Transverse colon (tissue), 4 donors: ENCODE data around the gene CCDC88C. TPM values are rescaled to one million over a fixed set of nuclear protein-coding genes. Genes with fewer than 3 reads are reported as not detected.

Experiments
- DNase-seq: peaks from one replicate; pipeline ENCODE4 v3.0.0-alpha.2; 2019
- H3K27ac ChIP-seq, 4 donors: fragments of 200-600 bp; sonication (generic); 2 replicates each; pipeline ENCODE4 v1.5.1; 2016 to 2018; ENCODE audit warnings: inconsistent platforms in 4 of 4
- H3K27me3 ChIP-seq: fragments of 200-600 bp; sonication (generic); 2 replicates; pipeline ENCODE4 v1.5.1; 2017; ENCODE audit warnings: inconsistent platforms
- H3K36me3 ChIP-seq, 4 donors: fragments of 200-600 bp; sonication (generic); 2 replicates each; pipeline ENCODE4 v1.5.1; 2017 to 2019; ENCODE audit warnings: inconsistent platforms in 4 of 4
- H3K4me1 ChIP-seq, 4 donors: fragments of 200-600 bp; sonication (generic); 2 replicates each; pipeline ENCODE4 v1.5.1; 2017 to 2020; ENCODE audit warnings: inconsistent platforms in 4 of 4
- H3K4me3 ChIP-seq, 4 donors: fragments of 200-600 bp; sonication (generic); 1 replicate in 1 of 4; 2 replicates in 3 of 4; pipeline versions ENCODE4 v1.5.1 to v1.6.1; 2017 to 2019; ENCODE audit warnings: inconsistent platforms in 4 of 4
- H3K9me3 ChIP-seq, 2 donors: fragments of 200-600 bp; sonication (generic); 2 replicates each; pipeline ENCODE4 v1.5.1; 2017 to 2019; ENCODE audit warnings: inconsistent platforms in 2 of 2
- CTCF ChIP-seq, 5 experiments: fragments of 200-600 bp in 3 of 5; fragments of 450-650 bp in 2 of 5; sonication (generic) in 3 of 5; IDR thresholded peaks; 1 replicate in 2 of 5; 2 replicates in 3 of 5; pipeline ENCODE4 v1.5.1; 2016 to 2017; ENCODE audit warnings: antibody characterized with exemption in 5 of 5, inconsistent platforms in 3 of 5, mild to moderate bottlenecking in 2 of 5, moderate library complexity in 1 of 5
- EP300 ChIP-seq: sonication (generic); formaldehyde crosslinking; IDR thresholded peaks from one replicate; pipeline ENCODE4 v1.6.1; 2017; ENCODE audit warnings: antibody characterized with exemption, low read depth
- POLR2A ChIP-seq: fragments of 450-650 bp; IDR thresholded peaks from one replicate; pipeline ENCODE4 v1.6.1; 2016; ENCODE audit warnings: antibody characterized with exemption, mild to moderate bottlenecking, moderate library complexity
- POLR2AphosphoS5 ChIP-seq, 3 donors: sonication (generic); formaldehyde crosslinking; IDR thresholded peaks; one replicate each; pipeline ENCODE4 v1.6.1; 2016; ENCODE audit warnings: antibody characterized with exemption in 3 of 3
- WGBS, 2 donors: methylation state at CpG; one replicate each; pipeline ENCODE4 v1.1.5; 2018; ENCODE audit warnings: low coverage in 1 of 2; 5-methylcytosine and 5-hydroxymethylcytosine counted together
- in situ Hi-C, 4 donors: fragments of 200-750 bp; cut with MboI; loops; one replicate each; pipeline versions ENCODE4 v1.15.0 to v1.15.1; 2017; ENCODE audit warnings: low sequenced_read_pairs in 3 of 4, low pct_ligation_motif_present in 1 of 4, low pct_unique_long_range_greater_than_20kb in 1 of 4
- intact Hi-C: fragments of 100-400 bp; cut with DNase I; formaldehyde crosslinking; loops from one replicate; pipeline ENCODE4 v1.15.1; 2023; ENCODE audit warnings: low total_unique reads
- total RNA-seq, 4 donors: library from RNA; depleted of rRNA; stranded (reverse); fragments of >200 nt; gene quantifications; one replicate each; pipeline ENCODE4 v1.1.0, GENCODE V29; 2016

CCDC88C gene
- total RNA-seq, 4 donors from 2014 or later, result 29.5 to 171 (median 60.3) TPM

- peak; percentile 48 for DNase-seq
- H3K27ac ChIP-seq, result peak overlapping the region; percentile 52 to 66 (median 60)
- peak overlapping the region in 1 of 4 donors; percentile 23 for H3K4me3 ChIP-seq
- peaks cover 0 to 22% (median 7%) of the 10 kb centered on the region in 4 donors for H3K4me1 ChIP-seq
- TF ChIP-seq CTCF (IDR thresholded peaks at IDR 0.05), result no peak
- no peak for TF ChIP-seq POLR2A
- TF ChIP-seq POLR2AphosphoS5 (IDR thresholded peaks at IDR 0.05), result no peak
- TF ChIP-seq EP300, result no peak
- no peaks in the 10 kb centered on the region for H3K27me3 ChIP-seq
- H3K9me3 ChIP-seq, result no peaks in the 10 kb centered on the region
- no peaks in the 10 kb centered on the region for H3K36me3 ChIP-seq
- 80 to 84% methylated on average over 7 to 8 of the region's 9 CpGs for WGBS, 2 donors
- intact Hi-C loops (no loop called here), in situ Hi-C loops (no loop called here)
These were observed 172.6 kb downstream of the CCDC88C start for GRCh38 chr14:91245029-91245428.

- Histone ChIP-seq H3K9me3 (no peaks in the 10 kb centered on the region), H3K27me3 (no peaks in the 10 kb centered on the region), H3K4me3 (peak within 1 kb of the TSS in 1 of 4 donors; percentile 23), H3K4me1 (peaks cover 0 to 22% (median 5%) of the 10 kb centered on the region in 4 donors), H3K27ac (peak within 1 kb of the TSS; percentile 58 to 66 (median 62)), H3K36me3 (no peaks in the 10 kb centered on the region)
- TF ChIP-seq CTCF (IDR thresholded peaks at IDR 0.05) (no peak), EP300 (no peak), POLR2A (no peak), POLR2AphosphoS5 (IDR thresholded peaks at IDR 0.05) (no peak)
- intact Hi-C loops (no loop called here), in situ Hi-C loops (no loop called here)
- DNase-seq, result peak; percentile 22
- 52% methylated on average over 11 of the region's 12 CpGs; no CpG with 5 or more reads in 1 of the 2 donors for WGBS, 2 donors
These were observed 173.1 kb downstream of the CCDC88C start, which contains the start of gene GPR68 for GRCh38 chr14:91244501-91244901. TSS of gene GPR68 (minus strand) at chr14:91244704. CDS start at chr14:91235050, 9,654 bp downstream.

- Histone ChIP-seq H3K4me1 (peaks cover 0 to 22% (median 5%) of the 10 kb centered on the region in 4 donors), H3K36me3 (no peaks in the 10 kb centered on the region), H3K27ac (peak overlapping the region; percentile 33 to 66 (median 60)), H3K9me3 (no peaks in the 10 kb centered on the region), H3K27me3 (no peaks in the 10 kb centered on the region), H3K4me3 (no peak overlapping the region)
- intact Hi-C loops (no loop called here), in situ Hi-C loops (no loop called here)
- 67% methylated on average over 6 of the region's 6 CpGs; no CpG with 5 or more reads in 1 of the 2 donors for WGBS, 2 donors
- TF ChIP-seq POLR2AphosphoS5 (IDR thresholded peaks at IDR 0.05), result no peak
- no peak for TF ChIP-seq EP300
- DNase-seq, result no peak
These were observed 174.5 kb downstream of the CCDC88C start for GRCh38 chr14:91243074-91243471.

- intact Hi-C loops, result no loop called here
- H3K9me3 ChIP-seq, result no peaks in the 10 kb centered on the region
- H3K27ac ChIP-seq, result peak overlapping the region in 3 of 4 donors; percentile 33 to 66 (median 58)
- H3K36me3 ChIP-seq, result no peaks in the 10 kb centered on the region
- no peak for TF ChIP-seq CTCF (IDR thresholded peaks at IDR 0.05)
- TF ChIP-seq POLR2A, result no peak
- no peak for TF ChIP-seq POLR2AphosphoS5 (IDR thresholded peaks at IDR 0.05)
- TF ChIP-seq EP300, result no peak
- in situ Hi-C loops, result no loop called here
- H3K27me3 ChIP-seq, result no peaks in the 10 kb centered on the region
- no peak for DNase-seq
- peaks cover 0 to 22% (median 5%) of the 10 kb centered on the region in 4 donors for H3K4me1 ChIP-seq
- H3K4me3 ChIP-seq, result no peak overlapping the region
- 76 to 78% methylated on average over 4 of the region's 4 CpGs for WGBS, 2 donors
These were observed 175.0 kb downstream of the CCDC88C start for GRCh38 chr14:91242635-91243034.

GRCh38 chr14:91241863-91242262, 175.8 kb downstream of the CCDC88C start:
- no peak for DNase-seq
- WGBS, 2 donors, result 44 to 73% methylated on average over 7 of the region's 7 CpGs
- in situ Hi-C loops, result no loop called here
- no peaks in the 10 kb centered on the region for H3K36me3 ChIP-seq
- no peaks in the 10 kb centered on the region for H3K27me3 ChIP-seq
- H3K9me3 ChIP-seq, result no peaks in the 10 kb centered on the region
- peak overlapping the region in 1 of 4 donors; percentile 5 for H3K4me3 ChIP-seq
- no peak for TF ChIP-seq EP300
- TF ChIP-seq CTCF (IDR thresholded peaks at IDR 0.05), result no peak
- TF ChIP-seq POLR2A, result peak; percentile 26
- TF ChIP-seq POLR2AphosphoS5 (IDR thresholded peaks at IDR 0.05), result peak in 1 of 3 donors; percentile 41
- peak overlapping the region in 1 of 4 donors; percentile 66 for H3K27ac ChIP-seq
- intact Hi-C loops, result no loop called here
- peaks cover 0 to 22% (median 5%) of the 10 kb centered on the region in 4 donors for H3K4me1 ChIP-seq
